ENCODE results near the gene TRIB2.

Gene TRIB2

DNA sequence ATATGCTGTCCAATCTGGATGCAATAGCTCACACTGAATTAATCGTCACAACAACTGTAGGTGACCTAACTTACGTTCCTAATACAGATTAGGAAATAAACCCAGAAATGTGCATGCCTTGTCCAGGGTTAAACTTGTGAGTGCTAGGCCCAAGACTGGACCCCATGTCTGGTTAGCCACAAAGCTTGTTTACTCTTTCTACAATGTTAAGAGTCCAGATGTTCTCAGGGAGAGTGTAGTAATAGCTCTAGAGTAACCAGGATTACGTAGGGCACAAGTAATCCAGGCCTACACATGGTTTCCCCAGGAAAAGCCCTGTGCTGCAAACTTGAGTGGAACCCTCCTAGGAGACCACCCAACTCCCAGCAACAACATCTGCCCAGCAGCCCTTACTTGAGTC lies 26.2 kb downstream of the TRIB2 start:
- no peak for DNase-seq (ENCODE audit: low spot score)

DNA sequence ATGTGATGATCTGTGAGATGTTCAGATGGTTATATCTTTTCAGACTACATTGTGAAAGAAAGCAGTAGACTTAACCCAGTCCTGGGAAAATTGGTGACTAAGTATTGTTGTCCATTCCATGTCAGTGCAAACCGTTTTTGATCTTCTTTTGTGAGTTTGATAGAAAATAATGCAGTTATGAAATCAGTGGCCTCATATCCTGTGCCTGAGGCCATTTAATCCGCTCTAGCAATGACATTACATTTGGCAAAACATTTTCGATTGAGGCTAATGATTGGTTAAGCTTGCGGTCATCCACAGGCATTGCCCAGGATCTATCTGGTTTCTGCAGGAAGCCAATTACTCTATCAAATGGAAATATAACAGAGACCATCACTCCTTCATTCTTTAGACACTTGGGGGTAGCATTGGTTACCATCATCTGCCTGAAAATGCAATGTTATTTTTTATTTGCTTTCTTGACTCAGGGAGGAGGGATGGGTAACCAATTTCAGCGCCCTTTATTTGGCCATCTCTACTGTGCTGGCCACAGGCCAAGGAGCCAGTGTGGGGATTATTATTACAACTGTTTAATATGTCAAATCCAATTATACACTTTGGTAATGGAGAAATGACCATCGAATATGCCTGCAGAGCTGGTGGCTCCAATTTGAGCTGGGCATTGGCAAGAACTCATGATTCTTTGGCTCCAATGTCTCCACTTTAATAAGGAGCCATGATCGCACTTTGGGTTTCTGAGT lies 33.6 kb downstream of the TRIB2 start:
- no peak for DNase-seq (ENCODE audit: low spot score)

DNA sequence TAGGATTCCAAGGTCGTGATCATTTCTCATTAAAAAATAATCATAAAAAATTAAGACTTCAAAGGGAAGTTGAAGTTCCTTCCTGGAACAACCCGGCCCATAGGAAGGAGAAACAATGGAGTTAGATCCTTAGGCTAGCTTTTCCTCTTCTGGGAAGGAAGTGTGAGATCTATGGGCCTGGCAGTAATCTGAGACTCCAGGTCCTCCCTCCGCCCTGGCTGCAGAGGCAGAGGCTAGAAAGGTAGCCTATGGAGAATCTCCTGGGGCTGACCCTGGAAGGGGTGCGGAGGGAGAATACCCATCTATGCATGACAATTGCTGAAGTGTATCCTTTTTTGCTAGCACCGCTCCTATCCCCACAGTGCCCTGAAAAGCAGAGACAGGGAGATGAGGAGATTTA lies 37.9 kb downstream of the TRIB2 start:
- no peak for DNase-seq (ENCODE audit: low spot score)

DNA sequence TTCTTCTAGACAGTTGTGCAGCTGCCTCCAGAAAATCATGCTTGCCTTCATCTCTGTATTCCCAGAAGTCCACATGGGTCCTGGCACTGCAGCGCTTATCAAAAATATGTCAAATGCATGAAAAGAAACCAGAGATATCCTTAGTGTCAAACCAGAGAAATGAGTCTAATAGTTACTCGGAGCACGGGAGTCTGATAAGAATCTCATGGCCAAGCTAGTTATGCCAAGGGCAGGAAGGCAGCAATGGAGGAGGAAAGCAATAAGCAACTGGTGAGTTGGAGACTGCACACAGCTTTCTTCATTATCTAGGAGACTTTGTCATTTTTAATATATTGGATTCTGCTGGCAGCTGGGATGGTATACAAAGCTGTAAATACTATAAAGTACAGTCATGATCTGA lies 38.6 kb downstream of the TRIB2 start:
- no peak for DNase-seq (ENCODE audit: low spot score)

DNA sequence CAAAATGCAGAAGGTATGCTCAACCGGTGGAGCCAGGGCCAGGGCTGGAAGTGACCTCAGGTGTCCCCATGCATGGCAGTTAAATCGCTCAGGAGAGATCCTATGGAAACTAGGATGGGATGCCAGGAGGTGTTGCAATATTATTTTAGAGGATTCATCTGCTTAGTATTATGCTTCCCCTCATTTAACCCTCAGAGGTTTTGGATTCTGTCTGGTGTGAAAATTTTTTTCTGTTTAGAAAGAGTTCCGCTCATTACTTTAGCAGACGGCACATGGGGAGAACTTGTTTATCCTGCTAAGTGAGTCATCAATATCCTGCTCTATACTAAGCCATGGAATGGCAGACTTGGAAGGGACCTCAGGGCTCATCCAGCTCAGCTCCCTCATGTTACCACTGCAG lies 42.5 kb downstream of the TRIB2 start:
- peak; percentile 72 for DNase-seq (ENCODE audit: low spot score)

DNA sequence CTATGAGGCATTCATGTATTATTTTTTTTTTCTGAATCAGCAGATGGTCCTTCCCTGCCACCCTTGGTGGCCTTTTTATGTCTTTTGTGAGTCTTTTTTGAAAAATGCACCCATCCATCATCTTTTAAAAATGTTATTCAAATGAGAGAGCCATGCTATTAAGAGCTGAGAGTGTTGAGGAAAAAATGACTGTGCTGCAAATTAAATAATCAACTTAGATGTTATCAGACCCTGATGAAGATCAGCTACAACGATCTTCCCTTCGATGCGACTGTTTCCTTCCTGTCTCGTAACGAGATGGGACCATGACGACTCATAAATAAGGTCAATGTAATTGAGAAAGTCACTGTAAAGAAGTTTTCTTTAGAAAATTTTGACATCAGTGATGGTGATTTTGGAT lies 44.4 kb downstream of the TRIB2 start:
- DNase-seq (ENCODE audit: low spot score) = no peak

DNA sequence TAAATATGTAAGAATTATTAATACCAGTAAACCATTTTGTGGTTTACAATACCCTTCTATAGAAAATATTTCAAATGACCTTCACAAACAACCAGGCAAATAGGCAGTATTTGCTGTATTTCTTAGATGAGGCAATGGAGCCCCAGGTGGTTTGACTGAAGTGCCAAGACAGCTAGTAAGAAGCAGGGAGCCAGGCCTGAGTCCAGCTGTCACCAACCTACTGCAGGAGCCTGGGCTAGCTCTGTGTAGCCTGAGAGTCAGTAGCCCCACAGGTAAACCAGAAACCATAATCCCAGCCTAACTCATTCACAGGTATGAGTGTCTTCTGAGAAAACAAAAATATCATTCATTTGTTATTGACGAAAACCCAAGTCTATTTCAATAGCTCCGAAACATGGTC lies 45.6 kb downstream of the TRIB2 start:
- no peak for DNase-seq (ENCODE audit: low spot score)

DNA sequence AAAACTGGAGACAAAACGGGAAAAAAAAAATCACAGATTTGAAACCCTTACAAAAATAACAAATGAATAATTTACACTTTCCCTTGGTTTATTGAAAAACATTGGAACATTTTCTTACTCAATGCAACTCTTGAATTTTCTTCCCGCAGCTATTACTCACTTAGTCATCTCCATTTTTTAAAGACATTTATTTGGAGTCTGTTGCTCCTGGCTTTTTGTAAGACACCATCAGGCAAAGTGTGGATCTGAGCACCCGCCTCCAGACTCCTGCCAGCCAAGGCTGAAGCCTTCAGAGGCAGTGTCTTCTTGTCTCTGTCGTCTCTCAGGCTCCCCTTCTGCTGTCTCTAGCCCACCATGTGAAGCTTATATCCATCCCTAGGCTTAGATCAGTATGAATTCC lies 46.2 kb downstream of the TRIB2 start:
- peak; percentile 69 for DNase-seq (ENCODE audit: low spot score)

DNA sequence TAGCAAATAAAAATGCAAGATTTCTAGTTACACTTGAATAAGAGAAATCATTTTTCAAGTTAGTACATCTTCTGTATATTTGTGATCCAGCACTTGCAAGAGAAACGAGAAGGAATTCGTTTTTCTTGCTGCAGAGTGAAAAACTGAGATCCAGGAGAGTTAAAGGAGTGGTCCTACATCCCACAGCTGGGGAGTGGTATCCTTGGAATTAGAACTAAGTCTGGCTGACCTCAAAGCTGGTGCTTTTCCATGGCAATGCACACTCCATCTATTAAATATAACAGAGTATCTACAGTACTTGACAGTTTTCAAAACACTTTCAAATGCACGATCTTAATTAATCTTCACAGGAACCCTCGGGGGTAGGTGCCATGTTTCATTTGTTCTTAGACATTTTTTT lies 46.8 kb downstream of the TRIB2 start:
- no peak for DNase-seq (ENCODE audit: low spot score)

DNA sequence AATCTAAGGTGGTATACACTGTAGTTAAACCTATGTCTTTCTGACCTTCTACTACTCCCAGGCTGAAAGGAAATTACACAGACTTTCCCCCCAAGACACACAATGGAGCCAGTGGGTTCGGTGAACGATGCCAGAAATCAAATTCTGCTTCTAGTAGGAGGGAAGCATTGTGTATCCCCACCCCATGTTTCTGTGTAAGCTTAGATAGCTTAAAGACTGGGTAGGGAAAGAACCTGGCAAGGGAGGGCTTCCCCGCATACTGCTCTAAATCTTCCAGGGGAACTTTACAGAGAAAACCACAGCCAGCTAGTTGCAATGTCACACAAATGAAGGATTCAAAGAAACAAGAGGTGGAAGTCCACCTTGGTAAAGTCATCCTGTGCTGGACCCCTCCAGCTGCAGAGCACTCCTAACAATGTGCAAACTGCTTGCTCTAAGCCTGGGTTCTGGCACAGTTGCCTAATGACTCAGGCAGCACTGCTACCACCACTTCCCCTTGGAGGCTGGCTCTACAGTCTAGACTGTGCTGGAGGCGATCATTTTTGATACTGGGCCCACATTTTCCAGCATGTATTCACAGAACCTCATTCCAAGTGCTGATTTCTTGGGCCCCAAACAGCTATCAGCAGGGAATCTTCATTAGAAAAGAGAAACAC lies 47.5 kb downstream of the TRIB2 start:
- DNase-seq (ENCODE audit: low spot score) = peak; percentile 72

DNA sequence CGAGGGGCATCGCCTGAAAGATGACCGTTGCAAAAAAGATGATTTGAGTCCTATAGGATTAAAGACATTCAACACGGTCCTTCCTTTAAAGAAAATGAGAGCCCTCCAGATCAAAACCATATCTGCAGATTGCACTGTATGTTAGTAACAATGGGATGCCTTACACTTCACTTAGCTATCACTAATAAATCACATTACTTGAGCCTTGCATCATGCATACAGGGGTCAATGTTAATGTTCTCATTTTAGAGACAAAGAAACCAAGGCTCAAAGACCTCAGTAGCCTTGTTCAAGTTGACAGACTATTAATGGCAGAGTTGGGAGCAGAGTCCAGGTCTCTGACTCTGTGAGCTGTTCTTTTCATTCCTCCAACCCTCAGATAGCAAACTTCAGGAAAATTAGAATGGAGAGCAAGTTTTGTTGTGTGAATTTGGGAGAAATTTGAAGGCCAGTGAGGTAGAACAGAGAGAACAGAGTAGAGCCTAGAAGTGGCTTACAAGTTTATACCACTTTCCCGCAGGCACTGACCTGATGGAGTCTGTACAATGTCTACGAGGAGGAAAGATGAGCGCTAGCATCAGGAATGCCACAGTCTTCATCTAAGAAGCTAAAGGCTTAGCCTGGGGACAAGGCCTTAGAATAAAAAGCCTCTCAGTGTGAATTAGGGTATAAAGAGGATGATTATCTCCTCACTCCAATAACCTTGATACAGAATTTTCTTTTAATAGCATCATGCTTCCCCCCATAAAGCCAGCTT lies 48.3 kb downstream of the TRIB2 start:
- no peak for DNase-seq (ENCODE audit: low spot score)

DNA sequence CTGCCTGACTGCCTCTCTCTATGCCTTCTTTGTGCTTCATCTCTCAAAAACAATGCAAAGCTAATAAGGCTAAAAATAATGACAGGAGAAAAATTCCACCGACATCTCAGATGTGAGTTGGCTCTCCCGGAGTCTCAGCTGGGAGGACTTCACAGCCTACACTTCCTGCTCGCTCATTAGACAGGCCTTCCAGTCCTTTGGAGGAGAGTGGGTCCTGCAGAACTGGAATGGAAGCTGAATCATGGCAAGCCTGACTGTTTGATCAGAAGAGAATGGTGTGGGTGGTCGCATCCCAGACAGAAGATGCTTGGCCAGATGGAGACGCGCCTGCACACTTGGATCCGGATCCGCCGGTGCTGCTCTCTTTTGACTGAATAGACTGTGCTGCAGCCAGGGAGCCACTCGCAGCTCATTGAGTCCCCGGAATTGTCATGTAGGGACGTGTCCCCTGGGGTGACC lies 49.7 kb downstream of the TRIB2 start:
- peak; percentile 53 for DNase-seq (ENCODE audit: low spot score)

DNA sequence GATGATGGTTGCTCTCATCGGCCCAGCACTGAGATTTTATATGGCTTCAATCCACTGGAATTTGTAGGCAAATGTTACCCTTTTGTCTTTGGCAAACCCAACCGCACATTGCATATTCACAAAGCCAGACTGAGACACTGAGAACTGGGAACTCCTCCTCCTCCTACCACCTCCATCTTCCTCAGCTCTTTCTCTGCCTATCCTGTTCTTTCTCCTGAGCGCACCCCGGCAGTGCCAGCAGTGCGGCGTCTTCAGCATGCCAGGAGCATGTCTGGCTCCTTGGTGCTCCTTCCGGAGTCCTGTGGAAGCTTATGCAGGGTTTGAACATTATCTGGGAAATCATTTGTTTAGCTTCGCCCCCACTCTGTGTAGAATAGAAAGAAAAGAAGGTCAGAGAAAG lies 50.8 kb downstream of the TRIB2 start:
- DNase-seq (ENCODE audit: low spot score) = no peak

DNA sequence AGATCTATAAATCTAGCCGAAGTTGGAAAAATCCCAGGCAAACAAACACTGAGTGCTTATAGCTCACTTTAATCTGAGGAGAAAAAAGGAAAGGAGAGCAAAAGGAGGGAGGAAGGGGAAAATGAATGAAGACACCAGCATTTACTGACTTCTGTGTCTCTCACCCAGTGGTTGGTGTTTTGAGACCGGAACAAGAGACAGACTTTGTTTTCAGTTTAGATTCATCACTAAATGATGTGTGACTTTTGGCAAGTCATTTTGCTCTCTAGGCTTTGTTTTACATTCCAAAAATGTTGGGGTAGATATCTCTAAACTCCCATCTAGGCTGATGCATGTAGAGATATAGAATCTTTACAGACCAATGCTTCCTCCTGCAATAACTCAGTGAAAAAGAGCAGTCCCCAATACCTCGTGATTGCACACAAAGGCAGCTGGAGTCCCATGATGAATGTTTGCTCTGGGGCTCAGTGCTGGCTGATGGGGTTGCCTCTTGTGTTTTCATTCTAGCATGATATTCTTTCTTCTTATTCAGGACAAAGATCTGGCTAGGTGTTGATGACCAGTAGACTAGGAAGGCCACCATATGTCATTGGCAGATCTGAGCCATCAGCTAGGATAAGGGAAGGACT lies 51.4 kb downstream of the TRIB2 start:
- no peak for DNase-seq (ENCODE audit: low spot score)

DNA sequence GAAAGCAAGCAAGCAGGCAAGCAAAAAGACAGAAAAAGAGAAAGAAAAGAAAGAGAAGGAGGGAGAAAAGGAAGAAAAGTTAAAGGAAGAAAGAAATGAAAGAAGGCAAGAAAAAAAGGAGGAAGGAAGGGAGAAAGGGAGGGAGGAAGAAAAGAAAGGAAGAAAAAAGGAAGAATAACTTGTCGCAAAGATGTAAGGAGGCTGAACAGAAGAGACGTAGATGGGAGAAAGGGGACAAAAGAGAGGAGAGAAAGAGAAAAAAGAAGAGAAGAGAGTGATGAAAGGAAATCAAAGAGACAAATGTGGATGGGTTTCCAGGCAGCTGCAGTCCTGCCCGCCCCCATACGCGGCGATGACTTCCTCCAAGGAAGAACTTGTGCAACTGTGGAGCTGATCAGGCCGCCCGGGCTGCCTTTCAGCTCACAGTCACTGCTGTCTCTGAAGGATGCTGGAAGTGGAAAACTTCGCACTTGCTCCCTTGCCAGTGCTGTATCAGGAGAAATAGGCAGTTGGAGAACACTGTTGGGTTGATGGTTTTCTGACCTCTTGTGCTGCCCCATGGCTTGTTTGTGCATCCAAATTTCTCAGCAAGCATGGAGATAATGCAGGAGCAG lies 52.9 kb downstream of the TRIB2 start:
- peak; percentile 75 for DNase-seq (ENCODE audit: low spot score)

DNA sequence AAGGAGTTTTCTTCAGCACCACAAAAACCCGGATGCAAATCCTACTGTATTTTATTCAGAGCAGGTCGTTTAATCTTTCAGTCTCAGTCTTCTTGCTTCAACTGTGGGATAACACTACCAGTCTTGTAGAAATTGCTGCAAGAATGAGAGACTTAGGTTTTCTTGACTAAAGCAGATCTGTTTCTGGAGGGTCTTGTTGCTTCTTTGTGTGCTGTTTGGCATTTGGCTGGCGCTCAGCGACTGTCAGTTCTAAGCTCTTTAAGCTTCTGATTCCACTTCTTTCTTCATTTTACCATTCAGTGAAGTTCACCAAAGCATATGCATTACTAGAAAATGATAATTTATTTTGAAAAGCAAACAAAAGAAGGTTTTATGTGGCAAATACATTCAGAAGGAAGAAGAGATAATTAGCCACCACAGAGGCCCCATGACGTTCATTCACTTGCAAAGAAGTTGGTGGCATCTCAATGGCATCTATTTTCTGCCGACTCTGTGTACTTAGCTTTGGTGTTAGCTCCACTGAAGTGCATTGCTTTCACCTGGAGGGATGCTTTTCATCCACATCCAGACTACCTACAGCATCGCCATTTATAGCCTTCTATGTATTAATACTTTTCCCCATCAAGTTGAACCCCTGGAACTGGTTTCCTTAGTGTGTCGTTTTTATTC lies 53.7 kb downstream of the TRIB2 start:
- no peak for DNase-seq (ENCODE audit: low spot score)

DNA sequence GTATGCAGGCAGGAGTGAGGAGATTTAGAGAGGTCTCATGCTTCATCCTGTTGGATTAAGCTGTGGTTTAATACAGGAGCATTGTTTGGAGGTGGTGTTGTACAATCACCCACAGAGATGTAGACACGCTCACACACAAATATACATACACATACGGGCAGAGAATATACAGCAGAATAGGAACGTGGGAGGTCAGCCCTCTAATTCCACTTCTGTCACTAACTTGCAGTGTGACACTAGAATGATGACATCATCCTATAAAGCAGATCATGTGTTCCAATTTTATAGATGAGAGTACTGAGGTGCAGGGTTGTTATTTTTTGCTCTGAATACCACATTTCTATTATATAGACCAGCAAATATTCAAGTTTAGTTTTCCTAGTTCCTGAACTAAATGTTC lies 54.4 kb downstream of the TRIB2 start:
- no peak for DNase-seq (ENCODE audit: low spot score)

DNA sequence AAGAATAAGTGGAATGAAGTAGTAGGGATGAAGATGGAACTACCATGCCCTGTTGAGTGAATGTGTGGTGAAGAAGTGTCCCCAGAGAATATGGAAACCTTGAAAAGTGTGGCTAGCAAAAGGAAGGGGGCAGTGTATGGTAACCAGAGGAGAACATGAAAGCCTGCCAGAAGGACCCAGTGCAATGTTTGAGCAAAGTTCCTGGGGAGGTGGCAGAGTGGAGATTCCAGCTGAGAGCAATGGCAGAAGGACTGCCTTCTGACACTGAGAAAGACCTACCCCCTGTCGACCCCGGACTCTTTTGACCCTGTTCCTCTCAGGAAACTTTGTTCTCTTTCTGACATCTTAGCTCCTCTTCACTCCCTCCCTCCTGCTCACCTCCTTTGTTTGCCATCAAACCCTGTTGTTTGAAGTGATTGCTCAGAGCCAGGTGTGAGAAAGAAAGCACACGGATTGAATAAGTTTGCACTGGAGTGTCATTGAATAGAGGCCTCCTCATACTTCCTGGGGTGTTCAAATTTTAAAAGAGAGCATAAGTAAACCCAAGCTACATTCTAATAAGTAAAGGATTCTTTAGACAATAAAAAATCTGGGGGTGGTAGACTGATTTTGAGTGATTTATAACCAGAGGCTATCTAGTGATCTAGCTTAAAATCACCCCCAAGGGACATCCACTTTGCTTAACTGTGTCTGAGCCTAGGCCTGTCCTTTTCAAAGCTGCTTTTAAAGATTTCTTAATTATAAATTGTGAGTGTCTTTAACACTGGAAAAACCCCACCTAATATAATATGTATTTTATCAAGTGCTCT lies 57.1 kb downstream of the TRIB2 start:
- no peak for DNase-seq (ENCODE audit: low spot score)

DNA sequence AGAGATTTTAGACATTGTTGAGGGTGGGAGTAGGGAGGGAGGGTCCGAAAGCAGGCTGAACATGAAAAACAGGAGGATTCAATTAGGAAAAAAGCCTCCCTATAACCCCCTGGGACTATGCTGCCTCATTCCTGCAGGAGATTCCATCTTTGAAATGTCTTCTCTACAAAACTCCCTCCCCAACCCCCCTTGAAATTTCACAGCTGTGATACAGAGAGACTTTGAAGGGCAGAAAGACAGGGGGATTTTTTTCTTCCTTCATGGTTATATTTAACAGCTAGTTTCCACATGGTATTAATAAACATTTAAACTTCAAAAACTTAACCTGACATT lies 57.6 kb downstream of the TRIB2 start:
- DNase-seq (ENCODE audit: low spot score) = peak; percentile 21

DNA sequence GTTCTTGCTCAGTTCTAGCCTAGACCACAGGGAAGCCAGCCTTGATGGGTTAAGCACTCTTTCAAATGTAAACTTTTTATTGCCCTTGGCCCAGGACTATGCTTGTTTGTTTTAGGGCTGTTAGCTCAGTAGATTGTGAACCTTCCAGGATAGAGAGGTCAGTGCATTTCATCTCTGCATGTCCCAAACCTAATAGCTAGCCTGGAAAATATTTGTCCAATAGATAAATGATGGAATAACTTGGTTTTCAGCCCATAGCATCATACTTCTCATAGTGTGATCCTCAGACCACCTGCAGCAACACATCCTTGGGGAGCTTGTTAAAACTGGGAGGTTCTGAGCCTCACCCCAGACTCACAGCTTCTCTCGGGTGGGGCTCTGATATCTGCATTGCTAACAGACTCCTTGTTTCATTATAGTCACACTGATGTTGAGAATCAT lies 59.8 kb downstream of the TRIB2 start:
- DNase-seq (ENCODE audit: low spot score) = no peak

DNA sequence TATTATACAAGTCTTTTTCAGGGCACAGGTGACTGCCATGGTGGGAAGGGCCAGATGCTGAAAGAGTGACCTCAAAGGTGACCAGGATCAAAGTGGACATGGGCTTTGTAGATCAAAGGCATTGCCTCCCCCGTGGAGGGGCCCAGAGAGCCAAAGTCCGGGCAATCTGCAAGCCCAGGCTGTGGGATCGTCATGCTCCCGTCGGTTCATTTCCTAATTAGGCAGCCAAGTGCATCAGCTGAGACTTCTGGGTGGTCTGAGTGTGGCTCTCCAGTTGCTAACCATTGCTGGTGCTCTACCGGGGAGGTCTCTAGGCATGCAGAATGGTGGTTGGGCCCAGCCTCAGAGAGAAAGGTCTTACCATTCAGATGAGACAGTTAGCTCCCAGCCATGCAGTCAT lies 61.6 kb downstream of the TRIB2 start:
- DNase-seq (ENCODE audit: low spot score) = no peak

Measured in GM03348 (cell line).